Endodermal cell (in vitro differentiated cells): ENCODE measurements around the gene CP. TPM values are rescaled to one million over a fixed set of nuclear protein-coding genes. Genes with fewer than 3 reads are reported as not detected.

Source experiments
- DNase-seq: peaks from one replicate; pipeline ENCODE4 v3.0.0-alpha.2; 2017
- H3K27ac ChIP-seq: 2 replicates; pipeline ENCODE4 v1.5.1; 2013; ENCODE audit warnings: mild to moderate bottlenecking, low read depth, low read length, moderate library complexity
- H3K27me3 ChIP-seq: 2 replicates; pipeline ENCODE4 v1.6.1; 2013; ENCODE audit warnings: mild to moderate bottlenecking, low read length, moderate library complexity; ENCODE audit not compliant: insufficient read depth, control insufficient read depth, poor library complexity, severe bottlenecking
- H3K36me3 ChIP-seq: 2 replicates; pipeline ENCODE4 v1.7.0; 2013; ENCODE audit warnings: mild to moderate bottlenecking, low read length, moderate library complexity; ENCODE audit not compliant: control insufficient read depth, insufficient read depth
- H3K4me1 ChIP-seq: one replicate; pipeline ENCODE4 v1.7.0; 2013; ENCODE audit warnings: low read length; ENCODE audit not compliant: control insufficient read depth, insufficient read depth
- H3K4me3 ChIP-seq: 2 replicates; pipeline ENCODE4 v1.5.1; 2013; ENCODE audit warnings: mild to moderate bottlenecking, low read length, moderate library complexity
- H3K9ac ChIP-seq: 2 replicates; pipeline ENCODE4 v1.6.1; 2013; ENCODE audit warnings: mild to moderate bottlenecking, low read length, moderate library complexity; ENCODE audit not compliant: poor library complexity, severe bottlenecking; ENCODE audit errors: extremely low read depth
- H3K9me3 ChIP-seq: 2 replicates; pipeline ENCODE4 v1.6.1; 2013; ENCODE audit warnings: mild to moderate bottlenecking, low read length, moderate library complexity; ENCODE audit not compliant: control insufficient read depth
- H3K27ac Mint-ChIP-seq: 2 replicates; pipeline ENCODE4 v1.8.0; 2020; ENCODE audit warnings: mixed read lengths
- H3K27me3 Mint-ChIP-seq: 2 replicates; pipeline ENCODE4 v1.8.0; 2021; ENCODE audit warnings: mild to moderate bottlenecking, mixed read lengths; ENCODE audit not compliant: insufficient read depth
- H3K36me3 Mint-ChIP-seq: 2 replicates; pipeline ENCODE4 v1.8.0; 2020; ENCODE audit warnings: low read depth, mixed read lengths
- H3K4me1 Mint-ChIP-seq: 2 replicates; pipeline ENCODE4 v1.8.0; 2020; ENCODE audit warnings: mixed read lengths
- H3K4me3 Mint-ChIP-seq: 2 replicates; pipeline ENCODE4 v1.8.0; 2020; ENCODE audit warnings: mild to moderate bottlenecking, moderate library complexity, mixed read lengths
- H3K9me3 Mint-ChIP-seq: 2 replicates; pipeline ENCODE4 v1.8.0; 2020; ENCODE audit warnings: mild to moderate bottlenecking, mixed read lengths
- WGBS, 2 experiments: methylation state at CpG; one replicate each; pipeline versions ENCODE4 v1.1.5 to v1.1.7; 2013; ENCODE audit warnings: missing lambda C conversion rate in 2 of 2, mixed read lengths in 1 of 2; ENCODE audit not compliant: insufficient coverage in 1 of 2, insufficient read length in 1 of 2; 5-methylcytosine and 5-hydroxymethylcytosine counted together
- total RNA-seq, 2 donors: library from RNA; stranded (reverse); fragmentation: NEBNext Ultra II Directional in 1 of 2; extraction: Animal tissue kit (Norgen Biotek cat#: 25700) in 1 of 2; gene quantifications; 2 replicates in 1 of 2; 3 replicates in 1 of 2; pipeline ENCODE4 v1.2.1, GENCODE V29; 2021
- TF ChIP-seq, protein P1 (sequence below): fragments of 200-600 bp; sonication (generic); conservative IDR thresholded peaks from 2 replicates; pipeline ENCODE4 v1.5.0; 2021; ENCODE audit warnings: antibody characterized with exemption, mild to moderate bottlenecking

CP gene
- total RNA-seq, 2 donors from 2014 or later = 0.53 to 0.86 TPM

DNA sequence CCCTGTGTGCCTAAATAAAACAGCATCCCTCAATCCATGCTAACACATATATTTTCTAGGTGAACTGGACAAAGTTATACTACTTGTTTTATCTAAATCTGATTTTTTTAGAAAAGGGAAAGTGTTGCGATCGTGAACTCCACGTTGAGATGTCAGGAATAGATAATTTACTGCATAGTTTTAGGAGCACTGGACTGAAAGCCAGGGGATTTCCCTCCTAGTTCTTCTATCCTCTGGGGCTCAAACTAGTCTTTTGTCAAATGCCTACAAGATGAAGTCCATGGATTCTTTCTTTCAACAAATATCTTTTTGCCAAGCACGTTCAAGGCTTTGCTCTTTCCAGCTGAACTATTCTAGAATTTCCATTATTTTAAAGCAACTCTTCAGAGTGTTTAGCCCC lies 92.8 kb downstream of the CP start:
- Mint-ChIP-seq H3K36me3 (no peaks in the 10 kb centered on the region), H3K4me1 (peaks cover 10% of the 10 kb centered on the region), H3K27ac (peak overlapping the region; percentile 44), H3K27me3 (peaks cover 13% of the 10 kb centered on the region), H3K9me3 (no peaks in the 10 kb centered on the region), H3K4me3 (peak overlapping the region; percentile 82)
- TF ChIP-seq, protein P1, sequence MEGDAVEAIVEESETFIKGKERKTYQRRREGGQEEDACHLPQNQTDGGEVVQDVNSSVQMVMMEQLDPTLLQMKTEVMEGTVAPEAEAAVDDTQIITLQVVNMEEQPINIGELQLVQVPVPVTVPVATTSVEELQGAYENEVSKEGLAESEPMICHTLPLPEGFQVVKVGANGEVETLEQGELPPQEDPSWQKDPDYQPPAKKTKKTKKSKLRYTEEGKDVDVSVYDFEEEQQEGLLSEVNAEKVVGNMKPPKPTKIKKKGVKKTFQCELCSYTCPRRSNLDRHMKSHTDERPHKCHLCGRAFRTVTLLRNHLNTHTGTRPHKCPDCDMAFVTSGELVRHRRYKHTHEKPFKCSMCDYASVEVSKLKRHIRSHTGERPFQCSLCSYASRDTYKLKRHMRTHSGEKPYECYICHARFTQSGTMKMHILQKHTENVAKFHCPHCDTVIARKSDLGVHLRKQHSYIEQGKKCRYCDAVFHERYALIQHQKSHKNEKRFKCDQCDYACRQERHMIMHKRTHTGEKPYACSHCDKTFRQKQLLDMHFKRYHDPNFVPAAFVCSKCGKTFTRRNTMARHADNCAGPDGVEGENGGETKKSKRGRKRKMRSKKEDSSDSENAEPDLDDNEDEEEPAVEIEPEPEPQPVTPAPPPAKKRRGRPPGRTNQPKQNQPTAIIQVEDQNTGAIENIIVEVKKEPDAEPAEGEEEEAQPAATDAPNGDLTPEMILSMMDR = no peak
- no peaks in the 10 kb centered on the region for H3K9me3 ChIP-seq
- H3K4me1 ChIP-seq = no peaks in the 10 kb centered on the region
- H3K9ac ChIP-seq = no peak overlapping the region
- H3K36me3 ChIP-seq = no peaks in the 10 kb centered on the region
- H3K27me3 ChIP-seq = peaks cover 7% of the 10 kb centered on the region
- 85% methylated on average over 4 of the region's 4 CpGs; no CpG with 5 or more reads in 1 of the 2 experiments for WGBS, 2 experiments
- no peak for DNase-seq
- H3K4me3 ChIP-seq = peak overlapping the region; percentile 80
- H3K27ac ChIP-seq = no peak overlapping the region

DNA sequence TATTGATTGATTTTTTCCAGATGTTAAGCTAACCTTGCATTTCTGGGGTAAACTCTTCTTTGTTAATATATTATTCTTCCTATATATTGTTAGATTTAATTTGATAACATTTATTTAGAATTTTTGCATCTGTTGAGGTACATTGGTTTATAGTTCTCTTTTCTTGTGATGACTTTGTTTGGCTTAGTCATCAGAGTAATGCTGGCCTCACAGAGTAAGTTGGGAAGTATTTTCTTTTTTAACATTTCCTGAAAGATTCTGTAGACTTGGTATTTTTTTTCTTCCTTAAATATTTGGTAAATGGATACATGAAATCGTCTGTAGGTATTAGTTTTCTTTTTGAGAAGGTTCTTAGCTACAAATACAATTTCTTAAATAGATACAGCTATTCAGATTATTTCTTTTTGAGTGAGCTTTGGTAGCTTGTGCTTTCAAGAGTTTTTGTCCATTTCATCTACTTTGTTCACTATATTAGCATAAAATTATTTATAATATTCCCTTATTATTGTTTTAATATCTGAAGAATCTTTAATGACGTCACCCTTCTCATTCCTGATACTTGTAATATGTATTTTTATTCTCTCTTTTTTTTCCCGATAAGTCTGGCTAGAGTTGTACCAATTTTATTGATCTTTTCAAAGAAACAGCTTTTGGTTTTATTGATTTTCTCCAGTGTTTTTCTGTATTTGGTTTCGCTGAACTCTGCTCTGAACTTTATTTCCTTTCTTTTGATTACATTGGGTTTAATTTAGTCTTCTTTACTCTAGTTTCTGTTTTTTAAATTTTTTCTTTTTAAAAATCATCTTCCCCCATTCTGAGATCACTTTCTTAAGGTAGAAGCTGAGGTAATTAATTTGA lies 98.7 kb downstream of the CP start:
- Histone ChIP-seq H3K27ac (no peak overlapping the region), H3K9me3 (no peaks in the 10 kb centered on the region), H3K9ac (no peak overlapping the region), H3K27me3 (no peaks in the 10 kb centered on the region), H3K36me3 (no peaks in the 10 kb centered on the region), H3K4me3 (no peak overlapping the region), H3K4me1 (no peaks in the 10 kb centered on the region)
- TF ChIP-seq, protein P1 = no peak
- Mint-ChIP-seq H3K9me3 (no peaks in the 10 kb centered on the region), H3K36me3 (no peaks in the 10 kb centered on the region), H3K4me3 (no peak overlapping the region), H3K27me3 (no peaks in the 10 kb centered on the region), H3K4me1 (no peaks in the 10 kb centered on the region), H3K27ac (no peak overlapping the region)
- DNase-seq = no peak
- 93% methylated on average over 2 of the region's 4 CpGs; no CpG with 5 or more reads in 1 of the 2 experiments for WGBS, 2 experiments

Other genes starting within 250 kb of the CP start
- gene GYG1, start 230.3 kb downstream of the CP start, total RNA-seq = 10 to 100 TPM; 22.2 to 30.6 TPM
- gene HLTF, start 135.3 kb downstream of the CP start, total RNA-seq = 10 to 100 TPM; 61.2 to 75.7 TPM
- gene HPS3, start 92.2 kb downstream of the CP start, total RNA-seq = 10 to 100 TPM; 26.0 to 28.7 TPM
- gene TM4SF18, start 111.8 kb upstream of the CP start, total RNA-seq = under 1 TPM; 0.58 to 0.62 TPM
- gene TM4SF1, start 155.8 kb upstream of the CP start, total RNA-seq = not detected